ENCODE results near the gene LYG1.

LYG1 gene

DNA sequence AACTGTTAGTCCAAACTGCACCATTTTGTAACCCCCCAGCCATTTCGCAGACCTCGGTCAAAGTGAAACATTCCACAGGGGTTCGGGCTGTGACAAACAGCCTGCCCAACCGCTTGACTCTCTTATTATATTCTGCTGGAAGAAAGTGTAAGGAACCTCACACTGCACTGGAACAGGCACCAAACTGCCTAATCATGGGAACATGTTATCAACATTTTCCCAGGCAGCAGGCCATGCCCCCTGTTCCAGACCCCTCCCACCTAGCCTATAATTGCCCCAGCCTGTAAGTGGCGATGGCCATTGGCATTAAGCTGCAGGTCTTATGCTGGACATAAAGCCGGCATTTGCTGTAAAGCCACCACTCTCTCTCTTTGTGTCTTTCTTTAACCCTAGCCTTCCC lies 62.4 kb downstream of the LYG1 start:
- H3K4me3 Mint-ChIP-seq, result no peak overlapping the region
- H3K4me1 Mint-ChIP-seq, result peaks cover 6% of the 10 kb centered on the region
- ATAC-seq, result no peak
- H3K36me3 Mint-ChIP-seq, result peaks cover 7% of the 10 kb centered on the region
- H3K27me3 Mint-ChIP-seq, result no peaks in the 10 kb centered on the region
- no peaks in the 10 kb centered on the region for H3K9me3 Mint-ChIP-seq
- no peak overlapping the region for H3K27ac Mint-ChIP-seq

Data from stimulated activated memory B cell treated with anti-CD40 and anti-IgM and Interleukin-4, amounts not matched to agents 10 μg/mL and 1 μg/mL and 100 μg/mL, for 72 hours (primary cell).